Fibroblast of mammary gland (primary cell): ENCODE results near the gene ACADSB.

Experiments
- DNase-seq: peaks from one replicate; pipeline ENCODE4 v3.0.0-alpha.2; 2010; ENCODE audit warnings: low read depth
- H3K4me3 ChIP-seq: 2 replicates; pipeline ENCODE4 v1.5.1; 2011; ENCODE audit warnings: low read depth, mild to moderate bottlenecking, low read length, moderate library complexity; ENCODE audit not compliant: control insufficient read depth
- TF ChIP-seq, protein P1 (sequence below): conservative IDR thresholded peaks from 2 replicates; pipeline ENCODE4 v1.5.1; 2011; ENCODE audit warnings: low read depth, low read length, inconsistent platforms; ENCODE audit not compliant: control insufficient read depth, insufficient read depth

ACADSB gene

DNA sequence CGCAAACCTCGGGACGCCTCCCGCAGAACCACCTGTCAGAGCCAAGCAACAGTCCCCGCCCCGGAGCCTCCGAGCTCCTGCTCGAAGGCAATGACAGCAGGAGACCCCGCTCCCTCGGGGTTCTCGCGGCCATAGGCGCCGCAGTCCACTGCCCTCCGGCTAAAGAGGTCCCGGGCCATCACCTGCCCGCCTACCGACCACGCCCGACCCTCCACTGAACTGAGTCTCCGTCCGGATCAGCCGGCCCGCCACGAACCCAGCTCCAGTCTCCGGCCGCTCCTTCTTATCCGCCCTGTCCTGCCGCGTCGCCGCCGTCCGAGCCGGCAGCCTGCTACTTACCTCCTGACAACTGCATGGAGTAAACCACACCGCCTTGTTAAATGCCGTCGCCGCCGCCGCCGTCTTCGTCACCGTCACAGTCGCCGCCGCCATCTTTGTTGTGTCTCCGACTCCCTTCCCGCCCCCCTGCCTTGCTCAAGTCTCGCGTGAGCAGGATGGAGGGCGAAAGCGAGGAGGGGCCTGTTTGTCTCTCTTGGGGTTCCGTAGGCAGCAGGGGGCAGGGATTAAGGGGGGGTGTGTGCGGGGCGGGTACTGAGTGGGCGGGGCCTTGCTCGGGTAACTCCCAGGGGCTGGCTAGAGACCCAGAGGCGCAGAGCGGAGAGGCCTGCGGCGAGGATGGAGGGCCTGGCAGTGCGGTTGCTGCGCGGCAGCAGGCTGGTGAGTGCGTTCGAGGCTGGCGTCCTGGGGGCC is at the start of gene ACADSB, which contains the start of gene IKZF5:
TSS of gene ACADSB (plus strand) at position 652 of the 750 bp plus-strand sequence. CDS start at position 676, 24 bp downstream.
TSS of gene IKZF5 (minus strand) at position 441 of the 750 bp plus-strand sequence. CDS start 10,170 bp downstream, outside the sequence.
- peak within 1 kb of the TSS; percentile 95 for H3K4me3 ChIP-seq
- TF ChIP-seq, protein P1, sequence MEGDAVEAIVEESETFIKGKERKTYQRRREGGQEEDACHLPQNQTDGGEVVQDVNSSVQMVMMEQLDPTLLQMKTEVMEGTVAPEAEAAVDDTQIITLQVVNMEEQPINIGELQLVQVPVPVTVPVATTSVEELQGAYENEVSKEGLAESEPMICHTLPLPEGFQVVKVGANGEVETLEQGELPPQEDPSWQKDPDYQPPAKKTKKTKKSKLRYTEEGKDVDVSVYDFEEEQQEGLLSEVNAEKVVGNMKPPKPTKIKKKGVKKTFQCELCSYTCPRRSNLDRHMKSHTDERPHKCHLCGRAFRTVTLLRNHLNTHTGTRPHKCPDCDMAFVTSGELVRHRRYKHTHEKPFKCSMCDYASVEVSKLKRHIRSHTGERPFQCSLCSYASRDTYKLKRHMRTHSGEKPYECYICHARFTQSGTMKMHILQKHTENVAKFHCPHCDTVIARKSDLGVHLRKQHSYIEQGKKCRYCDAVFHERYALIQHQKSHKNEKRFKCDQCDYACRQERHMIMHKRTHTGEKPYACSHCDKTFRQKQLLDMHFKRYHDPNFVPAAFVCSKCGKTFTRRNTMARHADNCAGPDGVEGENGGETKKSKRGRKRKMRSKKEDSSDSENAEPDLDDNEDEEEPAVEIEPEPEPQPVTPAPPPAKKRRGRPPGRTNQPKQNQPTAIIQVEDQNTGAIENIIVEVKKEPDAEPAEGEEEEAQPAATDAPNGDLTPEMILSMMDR, result no peak
- DNase-seq, result peak; percentile 96

DNA sequence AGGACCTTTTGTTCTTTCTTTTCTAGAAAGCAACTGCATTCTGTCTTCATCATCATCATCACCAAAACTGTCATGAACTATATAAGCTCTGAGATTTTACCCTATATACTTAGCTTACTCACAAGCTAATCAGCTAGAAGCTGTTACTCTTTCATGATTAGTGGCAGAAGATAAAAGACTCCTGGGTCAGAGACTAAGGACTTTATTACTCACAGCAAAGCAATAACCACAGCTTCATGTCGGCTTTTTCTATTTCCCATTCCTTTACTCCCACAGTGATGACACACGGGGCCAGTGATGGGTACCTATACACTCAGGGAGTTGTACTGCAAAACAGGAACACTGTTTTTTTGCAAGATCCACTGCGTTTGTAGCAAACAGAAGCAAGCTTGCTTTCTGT is 46.4 kb upstream of the ACADSB start:
- DNase-seq, result no peak
- H3K4me3 ChIP-seq, result no peak overlapping the region
- TF ChIP-seq, protein P1, result no peak

DNA sequence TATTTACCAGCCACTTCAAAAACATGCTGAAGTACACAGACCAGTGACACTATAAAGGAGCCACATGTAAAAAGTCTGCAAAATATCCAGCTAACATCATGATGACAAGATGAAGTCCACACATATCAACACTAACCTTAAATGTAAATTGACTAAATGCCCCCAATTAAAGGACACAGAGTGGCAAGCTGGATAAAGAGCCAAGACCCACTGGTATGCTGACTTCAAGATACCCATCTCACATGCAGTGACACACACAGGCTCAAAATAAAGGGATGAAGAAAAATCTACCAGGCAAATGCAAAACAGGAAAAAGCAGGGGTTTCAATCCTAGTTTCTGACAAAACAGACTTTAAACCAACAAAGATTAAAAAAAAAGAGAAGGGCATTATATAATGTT is 41.9 kb upstream of the ACADSB start:
- no peak for DNase-seq
- H3K4me3 ChIP-seq, result no peak overlapping the region
- TF ChIP-seq, protein P1, result no peak

DNA sequence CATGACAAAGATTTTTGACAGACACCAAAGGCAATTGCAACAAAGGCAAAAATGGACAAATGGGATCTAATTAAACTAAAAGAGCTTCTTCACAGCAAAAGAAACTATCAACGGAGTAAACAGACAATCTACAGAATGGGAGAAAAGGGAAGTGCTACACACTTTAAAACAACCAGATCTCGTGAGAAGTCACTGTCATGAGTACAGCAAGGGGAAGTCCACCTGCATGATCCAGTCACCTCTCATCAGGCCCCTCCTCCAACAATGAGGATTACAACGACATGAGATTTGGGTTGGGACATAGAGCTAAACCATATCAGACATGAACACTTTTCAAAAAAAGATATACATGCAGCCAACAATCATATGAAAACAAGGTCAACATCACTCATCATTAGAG is 40.1 kb upstream of the ACADSB start:
- TF ChIP-seq, protein P1, result no peak
- DNase-seq, result no peak
- no peak overlapping the region for H3K4me3 ChIP-seq

DNA sequence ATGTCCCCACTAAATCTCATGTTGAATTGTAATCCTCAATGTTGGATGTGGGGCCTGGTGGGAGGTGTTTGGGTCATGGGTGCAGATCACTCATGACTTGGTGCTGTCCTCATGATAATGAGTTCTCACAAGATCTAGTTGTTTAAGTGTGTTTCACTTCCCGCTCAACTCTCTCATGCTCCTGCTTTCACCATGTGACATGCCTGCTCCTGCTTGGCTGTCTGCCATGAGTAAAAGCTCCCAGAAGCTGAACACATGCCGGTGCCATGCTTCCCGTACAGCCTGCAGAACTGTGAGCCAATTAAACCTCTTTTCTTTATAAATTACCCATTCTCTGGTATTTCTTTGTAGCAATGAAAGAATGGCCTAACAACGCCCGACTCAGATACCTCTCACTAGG is 34.8 kb upstream of the ACADSB start:
- TF ChIP-seq, protein P1, result no peak
- no peak overlapping the region for H3K4me3 ChIP-seq
- DNase-seq, result peak; percentile 14

DNA sequence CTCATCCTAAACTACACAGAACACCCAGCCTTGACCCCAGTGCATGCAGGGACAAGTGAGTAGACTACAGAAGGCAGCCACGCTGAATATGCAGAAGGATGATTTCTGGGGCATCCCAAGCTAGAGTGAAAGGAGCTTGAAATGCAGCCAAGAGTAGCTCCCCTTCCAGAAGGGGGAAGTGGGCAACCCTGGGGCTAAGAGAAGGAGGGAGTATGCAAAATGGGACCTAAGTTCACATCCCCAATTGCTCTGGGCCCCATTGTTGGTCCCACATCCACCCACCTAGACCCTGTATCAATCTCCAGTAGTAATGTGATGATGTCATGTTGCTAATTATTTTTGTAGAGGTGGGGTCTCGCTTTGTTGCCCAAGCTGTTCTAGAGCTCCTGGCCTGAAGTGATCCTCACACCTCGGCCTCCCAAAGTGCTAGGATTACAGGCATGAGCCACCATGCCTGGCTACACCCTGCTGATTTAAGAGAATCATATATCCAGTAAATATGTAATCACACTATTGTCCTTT is 34.2 kb upstream of the ACADSB start:
- TF ChIP-seq, protein P1, result no peak
- no peak overlapping the region for H3K4me3 ChIP-seq

More for the DNA sequence above, 34.2 kb upstream of the ACADSB start:
- DNase-seq, result no peak
